Spleen (tissue), 7 donors: Measurements from ENCODE around the gene GRIK4.

Experiments
- CTCF ChIP-seq, 11 experiments: fragments of 200-600 bp in 7 of 11; fragments of 450-650 bp in 4 of 11; sonication (generic) in 4 of 11; IDR thresholded peaks in 8 of 11; conservative IDR thresholded peaks in 3 of 11; 1 replicate in 7 of 11; 2 replicates in 4 of 11; pipeline versions ENCODE4 v1.4.0 to v1.8.0; 2016 to 2021; ENCODE audit warnings: antibody characterized with exemption in 11 of 11, inconsistent platforms in 4 of 11, mild to moderate bottlenecking in 1 of 11
- POLR2A ChIP-seq, 3 donors: fragments of 450-650 bp; IDR thresholded peaks; one replicate each; pipeline ENCODE4 v1.5.1; 2017; ENCODE audit warnings: antibody characterized with exemption in 3 of 3, mild to moderate bottlenecking in 1 of 3
- POLR2AphosphoS5 ChIP-seq, 3 donors: sonication (generic); formaldehyde crosslinking; IDR thresholded peaks; one replicate each; pipeline ENCODE4 v1.5.1; 2017; ENCODE audit warnings: antibody characterized with exemption in 3 of 3
- donor health status: DM: no; HTN: no; CAD: no; lungs with moderate emphysema.
- donor health status: DM: no; HTN: no; CAD: no.
- donor health status: DM: no; HTN: no; CAD: no.

DNA sequence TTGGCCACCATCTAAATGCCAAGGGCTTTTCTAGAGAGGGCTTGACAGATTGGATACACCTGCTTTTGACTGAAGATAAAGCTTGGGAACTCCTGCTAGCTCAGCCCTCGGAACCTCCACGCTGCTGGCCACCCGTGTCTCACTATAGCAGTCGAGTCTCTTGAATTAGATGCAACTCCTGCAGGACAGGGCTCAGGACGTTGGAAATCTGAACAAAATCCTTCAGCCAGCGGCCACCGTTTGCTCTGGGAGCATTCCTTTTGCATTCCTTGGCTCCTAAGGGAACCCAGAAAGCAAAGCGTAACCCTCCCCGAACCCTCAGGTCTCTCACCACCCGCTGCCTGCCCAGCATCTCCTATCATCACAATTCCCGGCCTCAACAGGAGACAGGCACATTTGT lies 77.8 kb downstream of the GRIK4 start:
- TF ChIP-seq CTCF (IDR thresholded peaks at IDR 0.05 in 8 of 11, conservative IDR thresholded peaks at IDR 0.05 in 3 of 11) (no peak), POLR2A (IDR thresholded peaks at IDR 0.05) (no peak), POLR2AphosphoS5 (IDR thresholded peaks at IDR 0.05) (no peak)
